B cell (primary cell): ENCODE measurements around the gene XCL1. TPM values are rescaled to one million over a fixed set of nuclear protein-coding genes. Genes with fewer than 3 reads are reported as not detected.

Source experiments
- ATAC-seq: fragments of 200-7000 bp; cut with Tn5 transposase; one replicate; pipeline ENCODE4 v1.10.0; 2021; ENCODE audit warnings: low read depth, mild to moderate bottlenecking, moderate number of reproducible peaks, moderate library complexity
- CTCF ChIA-PET: fragments of 350-600 bp; sonication (Branson Sonifier 250); formaldehyde crosslinking; loops from one replicate; lab custom pipeline; 2021; ENCODE audit warnings: antibody characterized with exemption, inconsistent platforms; lab: Charles Lee
- POLR2A ChIA-PET: fragments of 350-600 bp; sonication (Branson Sonifier 250); formaldehyde crosslinking; loops from one replicate; lab custom pipeline; 2021; ENCODE audit warnings: antibody characterized with exemption; lab: Charles Lee
- DNase-seq: peaks from one replicate; pipeline ENCODE4 v3.0.0; 2013
- H2AFZ ChIP-seq: 2 replicates; pipeline ENCODE4 v1.6.1; 2012; ENCODE audit warnings: mild to moderate bottlenecking, low read depth, low read length; ENCODE audit not compliant: insufficient read depth, poor library complexity, severe bottlenecking
- H3K27ac ChIP-seq, 2 donors: 1 replicate in 1 of 2; 2 replicates in 1 of 2; pipeline ENCODE4 v1.5.1; 2012 to 2013; ENCODE audit warnings: low read length in 2 of 2, mild to moderate bottlenecking in 2 of 2, moderate library complexity in 1 of 2
- H3K27me3 ChIP-seq, 4 experiments: fragments of 200-600 bp in 1 of 4; sonication (generic) in 1 of 4; replicated peaks in 1 of 4; 1 replicate in 2 of 4; 2 replicates in 2 of 4; pipeline versions ENCODE4 v1.6.1 to v1.7.0; 2013 to 2016; ENCODE audit warnings: low read length in 3 of 4, mild to moderate bottlenecking in 2 of 4, mixed read lengths in 1 of 4, moderate library complexity in 1 of 4; ENCODE audit not compliant: insufficient read depth in 4 of 4, control insufficient read depth in 3 of 4; ENCODE audit errors: control extremely low read depth in 1 of 4
- H3K36me3 ChIP-seq, 2 experiments: replicated peaks in 1 of 2; 1 replicate in 1 of 2; 2 replicates in 1 of 2; pipeline versions ENCODE4 v1.6.1 to v1.7.1; 2013; ENCODE audit warnings: low read length in 1 of 2; ENCODE audit not compliant: insufficient read depth in 2 of 2, control insufficient read depth in 1 of 2; ENCODE audit errors: control extremely low read depth in 1 of 2, extremely low read depth in 1 of 2
- H3K4me1 ChIP-seq, 2 donors: fragments of 200-600 bp in 1 of 2; sonication (generic) in 1 of 2; 1 replicate in 1 of 2; 2 replicates in 1 of 2; pipeline versions ENCODE4 v1.5.1 to v1.6.1; 2013 to 2017; ENCODE audit warnings: low read length in 2 of 2; ENCODE audit not compliant: control insufficient read depth in 2 of 2, insufficient read depth in 2 of 2
- H3K4me2 ChIP-seq: replicated peaks from 2 replicates; pipeline ENCODE3; 2012; ENCODE audit warnings: mild to moderate bottlenecking, low read depth, low read length; ENCODE audit not compliant: poor library complexity, severe bottlenecking
- H3K4me3 ChIP-seq, 5 experiments: fragments of 200-600 bp in 1 of 5; sonication (generic) in 1 of 5; 1 replicate in 3 of 5; 2 replicates in 2 of 5; pipeline versions ENCODE4 v1.5.1 to v1.7.0; 2011 to 2016; ENCODE audit warnings: low read length in 4 of 5, mild to moderate bottlenecking in 4 of 5, low read depth in 2 of 5, control low read depth in 1 of 5, moderate library complexity in 1 of 5; ENCODE audit not compliant: insufficient read depth in 1 of 5; ENCODE audit errors: control extremely low read depth in 1 of 5, extremely low read depth in 1 of 5
- H3K79me2 ChIP-seq: fragments of 200-600 bp; sonication (generic); one replicate; pipeline ENCODE4 v1.6.0; 2016; ENCODE audit warnings: low read length; ENCODE audit not compliant: control insufficient read depth, insufficient read depth
- H3K9ac ChIP-seq: fragments of 200-600 bp; sonication (generic); 2 replicates; pipeline ENCODE4 v1.6.1; 2017; ENCODE audit warnings: mild to moderate bottlenecking, low read length, moderate library complexity
- H3K9me3 ChIP-seq, 3 donors: one replicate each; pipeline versions ENCODE4 v1.6.1 to v1.7.1; 2013; ENCODE audit warnings: low read length in 2 of 3; ENCODE audit not compliant: control insufficient read depth in 2 of 3, insufficient read depth in 1 of 3; ENCODE audit errors: control extremely low read depth in 1 of 3
- H4K20me1 ChIP-seq: 2 replicates; pipeline ENCODE4 v1.6.0; 2012; ENCODE audit warnings: mild to moderate bottlenecking, low read length; ENCODE audit not compliant: insufficient read depth, control insufficient read depth, poor library complexity, severe bottlenecking
- H3K27ac Mint-ChIP-seq: one replicate; pipeline ENCODE4 v1.8.0; 2021; ENCODE audit warnings: mixed read lengths
- H3K27me3 Mint-ChIP-seq: one replicate; pipeline ENCODE4 v1.8.0; 2021; ENCODE audit warnings: mixed read lengths
- H3K4me1 Mint-ChIP-seq: one replicate; pipeline ENCODE4 v1.8.0; 2021; ENCODE audit warnings: mixed read lengths
- H3K4me3 Mint-ChIP-seq: one replicate; pipeline ENCODE4 v1.8.0; 2021; ENCODE audit warnings: mixed read lengths
- H3K9me3 Mint-ChIP-seq: one replicate; pipeline ENCODE4 v1.8.0; 2022; ENCODE audit warnings: mixed read lengths; ENCODE audit not compliant: insufficient read depth
- CTCF ChIP-seq: fragments of 200-600 bp; IDR thresholded peaks from one replicate; pipeline ENCODE4 v1.8.0; 2022; ENCODE audit warnings: antibody characterized with exemption, mild to moderate bottlenecking
- EZH2 ChIP-seq: IDR thresholded peaks from 2 replicates; pipeline ENCODE4 v1.6.1; 2012; ENCODE audit warnings: borderline replicate concordance, low read depth, mild to moderate bottlenecking, moderate library complexity, low read length; ENCODE audit not compliant: insufficient read depth, poor library complexity, severe bottlenecking
- WGBS: methylation state at CpG from one replicate; pipeline ENCODE4 v1.1.5; 2013; ENCODE audit warnings: missing lambda C conversion rate; ENCODE audit not compliant: insufficient coverage; 5-methylcytosine and 5-hydroxymethylcytosine counted together
- intact Hi-C: fragments of 100-400 bp; cut with micrococcal nuclease; formaldehyde crosslinking; loops from one replicate; pipeline ENCODE4 v1.10.0; 2022
- polyA plus RNA-seq: library from polyadenylated mRNA; depleted of rRNA; stranded (reverse); fragments of >200 nt; gene quantifications from 2 replicates; pipeline ENCODE4 v1.2.3, GENCODE V29; 2012
- total RNA-seq, 2 donors: library from RNA; stranded (reverse); fragments of 120-200 nt in 1 of 2; gene quantifications; 1 replicate in 1 of 2; 2 replicates in 1 of 2; pipeline versions ENCODE4 v1.2.3 to v1.2.4, GENCODE V29; 2013 to 2022

XCL1 gene
- total and polyA plus RNA-seq, 2 donors (not counting 1 experiment from before 2014, with no cell fraction given): 0.12 TPM; not detected in 1

DNA sequence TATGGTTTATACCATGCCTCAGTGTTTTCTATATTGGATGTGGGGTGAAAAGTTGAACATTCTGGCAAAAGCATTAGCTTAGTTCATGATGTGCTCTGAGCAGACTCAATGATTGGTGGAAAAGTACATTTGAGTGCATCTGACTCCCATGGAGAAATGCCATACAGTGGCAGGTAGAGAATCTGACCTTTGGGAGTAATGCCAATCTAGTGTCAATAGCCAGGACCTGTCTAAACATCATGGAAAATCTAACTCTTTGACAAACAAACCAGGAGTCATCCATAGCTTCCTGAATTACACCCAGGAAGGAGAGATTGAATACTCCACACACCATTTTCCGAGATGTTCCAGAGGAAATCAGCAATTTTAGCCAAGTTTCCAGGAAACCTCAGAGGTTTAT lies 51.0 kb downstream of the XCL1 start:
- Histone ChIP-seq H3K4me3 (no peak overlapping the region), H2AFZ (no peak overlapping the region), H3K36me3 (no peaks in the 10 kb centered on the region), H3K9me3 (no peaks in the 10 kb centered on the region), H3K4me2 (no peak overlapping the region), H3K9ac (no peak overlapping the region), H3K27me3 (no peaks in the 10 kb centered on the region), H4K20me1 (no peaks in the 10 kb centered on the region), H3K79me2 (no peaks in the 10 kb centered on the region), H3K27ac (no peak overlapping the region), H3K4me1 (no peaks in the 10 kb centered on the region)
- Mint-ChIP-seq H3K27ac (no peak overlapping the region), H3K4me3 (no peak overlapping the region), H3K4me1 (no peaks in the 10 kb centered on the region), H3K9me3 (no peaks in the 10 kb centered on the region), H3K27me3 (peaks cover 13% of the 10 kb centered on the region)
- DNase-seq: no peak
- CTCF ChIA-PET: no interaction called here
- no peak for ATAC-seq
- TF ChIP-seq EZH2: no peak
- POLR2A ChIA-PET: no interaction called here
- no CpG with 5 or more reads among the region's 1 CpG for WGBS
- intact Hi-C loops: no loop called here

DNA sequence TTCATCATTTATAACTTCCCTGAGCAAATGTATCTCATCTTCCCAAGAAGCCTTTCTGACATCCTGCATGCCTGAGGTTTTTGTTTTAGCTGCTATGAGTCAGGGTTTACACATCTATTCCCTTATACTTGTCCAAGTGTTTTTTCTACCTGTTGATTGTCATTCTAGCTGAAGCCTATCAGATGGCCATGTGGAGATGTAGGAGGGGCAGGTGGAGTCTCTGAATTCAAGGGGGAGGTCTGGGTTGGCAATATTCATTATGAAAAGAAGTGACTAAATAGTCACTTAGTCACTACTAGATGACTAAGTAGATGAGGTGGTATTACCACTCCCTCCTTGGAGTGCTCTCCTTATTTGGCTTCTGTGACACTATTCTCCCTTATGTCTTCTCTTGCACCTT lies 52.4 kb downstream of the XCL1 start:
- intact Hi-C loops: no loop called here
- no peak overlapping the region for H3K4me3 Mint-ChIP-seq

More for the DNA sequence above, 52.4 kb downstream of the XCL1 start:
- Histone ChIP-seq H3K36me3 (no peaks in the 10 kb centered on the region), H3K4me2 (no peak overlapping the region), H3K79me2 (no peaks in the 10 kb centered on the region), H3K9me3 (no peaks in the 10 kb centered on the region), H3K27me3 (no peaks in the 10 kb centered on the region), H3K4me3 (no peak overlapping the region), H3K9ac (no peak overlapping the region), H3K4me1 (no peaks in the 10 kb centered on the region), H4K20me1 (no peaks in the 10 kb centered on the region), H2AFZ (no peak overlapping the region), H3K27ac (no peak overlapping the region)
- no peak overlapping the region for H3K27ac Mint-ChIP-seq
- no peak for TF ChIP-seq CTCF
- TF ChIP-seq EZH2: no peak
- no peaks in the 10 kb centered on the region for H3K4me1 Mint-ChIP-seq
- ATAC-seq: no peak
- H3K27me3 Mint-ChIP-seq: peaks cover 16% of the 10 kb centered on the region
- H3K9me3 Mint-ChIP-seq: no peaks in the 10 kb centered on the region
- DNase-seq: no peak
- ChIA-PET CTCF (no interaction called here), POLR2A (no interaction called here)
